ENCODE data around the gene ZCCHC4.
A peak's percentile ranks its signal among the peaks of the same experiment; 100 is the strongest.
"Not testable (repeated sequence)": the region's sequence is repeated elsewhere in the genome, so short reads cannot be mapped to it uniquely, and the experiment has no call there.

Gene ZCCHC4

GRCh38 chr4:25321703-25322102, 9.1 kb downstream of the ZCCHC4 start:
- DNase-seq, result no peak

GRCh38 chr4:25328463-25328862, 15.9 kb downstream of the ZCCHC4 start:
- not testable (repeated sequence) for DNase-seq

GRCh38 chr4:25330335-25330734, 17.8 kb downstream of the ZCCHC4 start:
- no peak for DNase-seq

GRCh38 chr4:25330905-25331808, 18.6 kb downstream of the ZCCHC4 start:
- no peak for DNase-seq

- DNase-seq, result no peak
Measured at GRCh38 chr4:25343671-25344070, 31.1 kb downstream of the ZCCHC4 start.

- no peak for DNase-seq
Measured at GRCh38 chr4:25345744-25346143, 33.2 kb downstream of the ZCCHC4 start.

- no peak for DNase-seq
Measured at GRCh38 chr4:25346913-25347312, 34.3 kb downstream of the ZCCHC4 start.

- DNase-seq, result no peak
Measured at GRCh38 chr4:25347473-25347872, 34.9 kb downstream of the ZCCHC4 start.

- DNase-seq, result no peak
Measured at GRCh38 chr4:25347971-25348370, 35.4 kb downstream of the ZCCHC4 start.

GRCh38 chr4:25350561-25350960, 38.0 kb downstream of the ZCCHC4 start:
- DNase-seq, result no peak

GRCh38 chr4:25351777-25352416, 39.3 kb downstream of the ZCCHC4 start:
- no peak for DNase-seq

- no peak for DNase-seq
Measured at GRCh38 chr4:25356068-25356467, 43.5 kb downstream of the ZCCHC4 start.

- no peak for DNase-seq
Measured at GRCh38 chr4:25358515-25359275, 46.1 kb downstream of the ZCCHC4 start.

GRCh38 chr4:25361253-25361652, 48.7 kb downstream of the ZCCHC4 start:
- no peak for DNase-seq

GRCh38 chr4:25367004-25367621, 54.5 kb downstream of the ZCCHC4 start:
- DNase-seq, result no peak

- DNase-seq, result no peak
Measured at GRCh38 chr4:25367877-25368276, 55.3 kb downstream of the ZCCHC4 start.

- DNase-seq, result no peak
Measured at GRCh38 chr4:25368315-25368714, 55.7 kb downstream of the ZCCHC4 start.

GRCh38 chr4:25370242-25370641, 57.7 kb downstream of the ZCCHC4 start:
- DNase-seq, result no peak

- DNase-seq, result not testable (repeated sequence)
Measured at GRCh38 chr4:25372549-25372948, 60.0 kb downstream of the ZCCHC4 start.

- peak; percentile 99 for DNase-seq
Measured at GRCh38 chr4:25376754-25377571, 64.4 kb downstream of the ZCCHC4 start, which contains the start of gene ANAPC4. Gene ANAPC4, plus strand, starts transcription at chr4:25377263. Its CDS starts 165 bp downstream, at chr4:25377428.

GRCh38 chr4:25377572-25378436, 65.2 kb downstream of the ZCCHC4 start:
- DNase-seq, result no peak
